Fibroblast of lung (primary cell): ENCODE measurements around the gene B4GALT6. TPM values are rescaled to one million over a fixed set of nuclear protein-coding genes. Genes with fewer than 3 reads are reported as not detected.
A peak's percentile ranks its signal among the peaks of the same experiment; 100 is the strongest.

ENCODE experiments used
- DNase-seq, 2 donors: peaks; one replicate each; pipeline versions ENCODE4 v3.0.0 to v3.0.0-alpha.2; 2010; ENCODE audit warnings: low read depth in 2 of 2
- H2AFZ ChIP-seq: 2 replicates; pipeline ENCODE4 v1.5.1; 2012; ENCODE audit warnings: low read length, control low read depth, inconsistent platforms
- H3K27ac ChIP-seq: 2 replicates; pipeline ENCODE4 v1.5.1; 2011; ENCODE audit warnings: low read length, control low read depth; ENCODE audit not compliant: insufficient read depth
- H3K27me3 ChIP-seq: 2 replicates; pipeline ENCODE4 v1.5.1; 2011; ENCODE audit warnings: mild to moderate bottlenecking, low read length; ENCODE audit not compliant: control insufficient read depth, insufficient read depth
- H3K36me3 ChIP-seq: 2 replicates; pipeline ENCODE4 v1.5.1; 2011; ENCODE audit warnings: low read length; ENCODE audit not compliant: control insufficient read depth, insufficient read depth
- H3K4me1 ChIP-seq: 2 replicates; pipeline ENCODE4 v1.5.1; 2011; ENCODE audit warnings: low read length; ENCODE audit not compliant: control insufficient read depth, insufficient read depth; ENCODE audit errors: extremely low read depth
- H3K4me2 ChIP-seq: 2 replicates; pipeline ENCODE4 v1.5.1; 2011; ENCODE audit warnings: low read length, control low read depth; ENCODE audit not compliant: insufficient read depth; ENCODE audit errors: extremely low read depth
- H3K4me3 ChIP-seq, 4 experiments: fragments of 200-600 bp in 1 of 4; sonication (generic) in 1 of 4; replicated peaks in 1 of 4; 2 replicates each; pipeline ENCODE4 v1.5.1; 2011 to 2016; ENCODE audit warnings: low read length in 4 of 4, low read depth in 3 of 4, mild to moderate bottlenecking in 3 of 4, control low read depth in 2 of 4, inconsistent platforms in 1 of 4, mixed read lengths in 1 of 4; ENCODE audit not compliant: insufficient read depth in 1 of 4; ENCODE audit errors: control extremely low read depth in 1 of 4
- H3K79me2 ChIP-seq: 2 replicates; pipeline ENCODE4 v1.5.1; 2012; ENCODE audit warnings: mild to moderate bottlenecking, low read length, inconsistent platforms; ENCODE audit not compliant: control insufficient read depth, insufficient read depth
- H3K9ac ChIP-seq: 2 replicates; pipeline ENCODE4 v1.5.1; 2011; ENCODE audit warnings: mild to moderate bottlenecking, low read length, control low read depth; ENCODE audit not compliant: insufficient read depth
- H3K9me3 ChIP-seq: 2 replicates; pipeline ENCODE4 v1.5.1; 2012; ENCODE audit warnings: low read depth, low read length; ENCODE audit not compliant: control insufficient read depth, insufficient read depth
- H4K20me1 ChIP-seq: 2 replicates; pipeline ENCODE4 v1.5.1; 2011; ENCODE audit warnings: low read length; ENCODE audit not compliant: control insufficient read depth, insufficient read depth; ENCODE audit errors: extremely low read depth
- CTCF ChIP-seq, 2 donors: IDR thresholded peaks in 1 of 2; conservative IDR thresholded peaks in 1 of 2; 1 replicate in 1 of 2; 2 replicates in 1 of 2; pipeline ENCODE4 v1.5.1; 2011 to 2012; ENCODE audit warnings: low read length in 2 of 2, control low read depth in 1 of 2, inconsistent platforms in 1 of 2, low read depth in 1 of 2, mild to moderate bottlenecking in 1 of 2
- EZH2 ChIP-seq: IDR thresholded peaks from 2 replicates; pipeline ENCODE4 v1.5.1; 2012; ENCODE audit warnings: low read length, control low read depth, mild to moderate bottlenecking; ENCODE audit errors: missing control alignments
- polyA plus RNA-seq, 2 donors: library from polyadenylated mRNA; depleted of rRNA in 1 of 2; stranded (reverse) in 1 of 2; unstranded in 1 of 2; fragments of >200 nt; gene quantifications; 2 replicates each; pipeline ENCODE4 v1.2.1, GENCODE V29; 2011 to 2012; ENCODE audit warnings: missing spikeins in 1 of 2
- total RNA-seq: library from RNA; depleted of rRNA; stranded (reverse); fragments of >200 nt; gene quantifications from 2 replicates; pipeline ENCODE4 v1.2.1, GENCODE V29; 2014

The B4GALT6 gene
- total and polyA plus RNA-seq, 2 donors (not counting 1 experiment from before 2014, with no cell fraction given): 1.5 to 2.5 TPM

GRCh38 chr18:31616586-31616985 lies 67.8 kb downstream of the B4GALT6 start:
- Histone ChIP-seq H3K4me2 (no peak overlapping the region), H3K9me3 (no peaks in the 10 kb centered on the region)

GRCh38 chr18:31614044-31614443 lies 70.3 kb downstream of the B4GALT6 start:
- no peaks in the 10 kb centered on the region for H3K36me3 ChIP-seq
- DNase-seq: no peak
- H3K9ac ChIP-seq: no peak overlapping the region
- H3K4me1 ChIP-seq: no peaks in the 10 kb centered on the region
- no peak for TF ChIP-seq EZH2
- TF ChIP-seq CTCF (conservative IDR thresholded peaks at IDR 0.05 in 1 of 2, IDR thresholded peaks at IDR 0.05 in 1 of 2; ENCODE audit: low read depth in 1 of 2, low read length in 2 of 2): no peak
- no peaks in the 10 kb centered on the region for H3K27me3 ChIP-seq
- H3K4me3 ChIP-seq: no peak overlapping the region
- no peak overlapping the region for H2AFZ ChIP-seq
- H3K79me2 ChIP-seq: no peaks in the 10 kb centered on the region
- no peaks in the 10 kb centered on the region for H3K9me3 ChIP-seq
- H3K4me2 ChIP-seq: no peak overlapping the region
- no peak overlapping the region for H3K27ac ChIP-seq
- no peaks in the 10 kb centered on the region for H4K20me1 ChIP-seq

More at GRCh38 chr18:31616586-31616985, 67.8 kb downstream of the B4GALT6 start:
- Histone ChIP-seq H3K4me1 (no peaks in the 10 kb centered on the region), H4K20me1 (no peaks in the 10 kb centered on the region), H3K9ac (no peak overlapping the region), H3K27me3 (no peaks in the 10 kb centered on the region), H3K79me2 (no peaks in the 10 kb centered on the region), H2AFZ (no peak overlapping the region), H3K36me3 (no peaks in the 10 kb centered on the region), H3K4me3 (no peak overlapping the region), H3K27ac (no peak overlapping the region)
- no peak for DNase-seq
- TF ChIP-seq CTCF (conservative IDR thresholded peaks at IDR 0.05 in 1 of 2, IDR thresholded peaks at IDR 0.05 in 1 of 2; ENCODE audit: low read depth in 1 of 2, low read length in 2 of 2) (no peak), EZH2 (no peak)

- H3K79me2 ChIP-seq: no peaks in the 10 kb centered on the region
- H3K9ac ChIP-seq: no peak overlapping the region
- no peak overlapping the region for H3K4me2 ChIP-seq
- H3K27ac ChIP-seq: no peak overlapping the region
- H3K9me3 ChIP-seq: no peaks in the 10 kb centered on the region
- no peaks in the 10 kb centered on the region for H3K36me3 ChIP-seq
- TF ChIP-seq CTCF (conservative IDR thresholded peaks at IDR 0.05 in 1 of 2, IDR thresholded peaks at IDR 0.05 in 1 of 2; ENCODE audit: low read depth in 1 of 2, low read length in 2 of 2) (no peak), EZH2 (no peak)
- no peaks in the 10 kb centered on the region for H4K20me1 ChIP-seq
- H3K4me3 ChIP-seq: no peak overlapping the region
- peak in 1 of 2 donors; percentile 34 for DNase-seq
- no peak overlapping the region for H2AFZ ChIP-seq
- H3K4me1 ChIP-seq: no peaks in the 10 kb centered on the region
- no peaks in the 10 kb centered on the region for H3K27me3 ChIP-seq
Observed at GRCh38 chr18:31612124-31612523, 72.3 kb downstream of the B4GALT6 start.
